ENCODE data around the gene SLC2A14.
"Not testable (repeated sequence)": the region's sequence is repeated elsewhere in the genome, so short reads cannot be mapped to it uniquely, and the experiment has no call there.

Gene SLC2A14

GRCh38 chr12:7801460-7801859 is 71.3 kb downstream of the SLC2A14 start:
- Histone ChIP-seq H3K4me2 (ENCODE audit: low read length) (no peak overlapping the region), H3K4me1 (no peaks in the 10 kb centered on the region), H3K27me3 (ENCODE audit: control insufficient read depth, insufficient read depth, low read length) (no peaks in the 10 kb centered on the region), H3K9me3 (ENCODE audit: control insufficient read depth, low read length) (no peaks in the 10 kb centered on the region), H3K79me2 (no peaks in the 10 kb centered on the region), H3K27ac (no peak overlapping the region), H3K36me3 (ENCODE audit: control insufficient read depth, insufficient read depth, low read length) (no peaks in the 10 kb centered on the region), H3K4me3 (ENCODE audit: low read depth, low read length) (no peak overlapping the region), H3K9ac (no peak overlapping the region), H2AFZ (no peak overlapping the region)
- TF ChIP-seq CTCF (IDR thresholded peaks at IDR 0.05), result no peak

GRCh38 chr12:7798750-7799308 is 73.9 kb downstream of the SLC2A14 start:
- H3K27ac ChIP-seq; H3K4me3 ChIP-seq (ENCODE audit: low read depth, low read length); H3K9me3 ChIP-seq (ENCODE audit: control insufficient read depth, low read length); H3K27me3 ChIP-seq (ENCODE audit: control insufficient read depth, insufficient read depth, low read length); H3K36me3 ChIP-seq (ENCODE audit: control insufficient read depth, insufficient read depth, low read length); H2AFZ ChIP-seq; H3K4me1 ChIP-seq; H3K4me2 ChIP-seq (ENCODE audit: low read length); H3K79me2 ChIP-seq; H3K9ac ChIP-seq: not testable (repeated sequence)

GRCh38 chr12:7797698-7798398 is 74.9 kb downstream of the SLC2A14 start:
- no peak overlapping the region for H3K9ac ChIP-seq
- H3K9me3 ChIP-seq (ENCODE audit: control insufficient read depth, low read length), result no peaks in the 10 kb centered on the region
- no peaks in the 10 kb centered on the region for H3K27me3 ChIP-seq (ENCODE audit: control insufficient read depth, insufficient read depth, low read length)
- no peak overlapping the region for H2AFZ ChIP-seq
- no peak overlapping the region for H3K4me3 ChIP-seq (ENCODE audit: low read depth, low read length)
- H3K27ac ChIP-seq, result no peak overlapping the region
- H3K4me2 ChIP-seq (ENCODE audit: low read length), result no peak overlapping the region
- no peaks in the 10 kb centered on the region for H3K4me1 ChIP-seq
- no peaks in the 10 kb centered on the region for H3K79me2 ChIP-seq
- H3K36me3 ChIP-seq (ENCODE audit: control insufficient read depth, insufficient read depth, low read length), result no peaks in the 10 kb centered on the region
- no peak for TF ChIP-seq CTCF (IDR thresholded peaks at IDR 0.05)

GRCh38 chr12:7797269-7797668 is 75.4 kb downstream of the SLC2A14 start:
- H3K27me3 ChIP-seq (ENCODE audit: control insufficient read depth, insufficient read depth, low read length); H3K4me2 ChIP-seq (ENCODE audit: low read length); H3K79me2 ChIP-seq; H3K9ac ChIP-seq; H3K36me3 ChIP-seq (ENCODE audit: control insufficient read depth, insufficient read depth, low read length); H3K4me3 ChIP-seq (ENCODE audit: low read depth, low read length); H2AFZ ChIP-seq; H3K27ac ChIP-seq; H3K4me1 ChIP-seq; H3K9me3 ChIP-seq (ENCODE audit: control insufficient read depth, low read length): not testable (repeated sequence)

- no peaks in the 10 kb centered on the region for H3K9me3 ChIP-seq (ENCODE audit: control insufficient read depth, low read length)
- no peak overlapping the region for H3K4me3 ChIP-seq (ENCODE audit: low read depth, low read length)
- no peaks in the 10 kb centered on the region for H3K36me3 ChIP-seq (ENCODE audit: control insufficient read depth, insufficient read depth, low read length)
- H3K27me3 ChIP-seq (ENCODE audit: control insufficient read depth, insufficient read depth, low read length), result no peaks in the 10 kb centered on the region
- TF ChIP-seq CTCF (IDR thresholded peaks at IDR 0.05), result no peak
- H3K79me2 ChIP-seq, result no peaks in the 10 kb centered on the region
- no peak overlapping the region for H3K4me2 ChIP-seq (ENCODE audit: low read length)
- H3K9ac ChIP-seq, result no peak overlapping the region
- H3K27ac ChIP-seq, result no peak overlapping the region
- H3K4me1 ChIP-seq, result no peaks in the 10 kb centered on the region
- no peak overlapping the region for H2AFZ ChIP-seq
Observed at GRCh38 chr12:7793211-7793610, 79.5 kb downstream of the SLC2A14 start.

GRCh38 chr12:7788884-7789528 is 83.7 kb downstream of the SLC2A14 start, which contains the start of gene NANOG:
TSS of gene NANOG (plus strand) at chr12:7789402. CDS start at chr12:7789615, 213 bp downstream.
- H2AFZ ChIP-seq; H3K9me3 ChIP-seq (ENCODE audit: control insufficient read depth, low read length); H3K79me2 ChIP-seq; H3K9ac ChIP-seq; H3K36me3 ChIP-seq (ENCODE audit: control insufficient read depth, insufficient read depth, low read length); H3K4me2 ChIP-seq (ENCODE audit: low read length); H3K27ac ChIP-seq; H3K27me3 ChIP-seq (ENCODE audit: control insufficient read depth, insufficient read depth, low read length); H3K4me3 ChIP-seq (ENCODE audit: low read depth, low read length); H3K4me1 ChIP-seq: not testable (repeated sequence)

Data from parathyroid adenoma (tissue), 2 donors.